Endothelial cell of umbilical vein (primary cell): Measurements from ENCODE around the gene NRP2. TPM values are rescaled to one million over a fixed set of nuclear protein-coding genes. Genes with fewer than 3 reads are reported as not detected.

ENCODE experiments used
- Bru-seq: library from RNA; stranded (reverse); fragments of 400-500 nt; gene quantifications from one replicate; lab custom pipeline; 2021; lab: Mats Ljungman, UMichigan
- BruChase-seq, 2 experiments: library from RNA; stranded (reverse); fragments of 400-500 nt; gene quantifications; one replicate each; lab custom pipeline; 2021; lab: Mats Ljungman, UMichigan
- BruUV-seq: library from RNA; stranded (reverse); fragments of 400-500 nt; replicated peaks from 2 replicates; lab custom pipeline; 2021; lab: Mats Ljungman, UMichigan
- CTCF ChIA-PET: fragments of 300-600, 350-600 bp; sonication (Branson Sonifier 250); formaldehyde crosslinking; loops from one replicate; lab custom pipeline; 2021; ENCODE audit warnings: antibody characterized with exemption, inconsistent platforms; lab: Charles Lee
- POLR2A ChIA-PET: fragments of 300-600, 350-600 bp; sonication (Branson Sonifier 250); formaldehyde crosslinking; loops from one replicate; lab custom pipeline; 2021; ENCODE audit warnings: antibody characterized with exemption, inconsistent platforms; lab: Charles Lee
- DNase-seq: peaks from one replicate; pipeline ENCODE4 v3.0.0-alpha.2; 2011; ENCODE audit warnings: low read depth, low spot score
- FAIRE-seq: peaks from 2 replicates; lab custom pipeline; 2011; peaks lifted over from hg19 to GRCh38; lab: Jason Lieb, UNC
- H2AFZ ChIP-seq: 2 replicates; pipeline ENCODE4 v1.6.0; 2012; ENCODE audit warnings: low read depth, low read length, control low read depth, inconsistent platforms
- H3K27ac ChIP-seq: 2 replicates; pipeline ENCODE4 v1.5.1; 2011; ENCODE audit warnings: low read depth, mild to moderate bottlenecking, control low read depth, low read length, moderate library complexity; ENCODE audit not compliant: insufficient read depth
- H3K27me3 ChIP-seq, 2 experiments: 2 replicates each; pipeline versions ENCODE4 v1.6.0 to v1.6.1; 2011; ENCODE audit warnings: low read length in 2 of 2, mixed read lengths in 1 of 2; ENCODE audit not compliant: control insufficient read depth in 2 of 2, insufficient read depth in 2 of 2
- H3K36me3 ChIP-seq, 2 experiments: 2 replicates in 1 of 2; 3 replicates in 1 of 2; pipeline ENCODE4 v1.5.1; 2011; ENCODE audit warnings: low read length in 2 of 2, mild to moderate bottlenecking in 1 of 2, moderate library complexity in 1 of 2; ENCODE audit not compliant: control insufficient read depth in 2 of 2, insufficient read depth in 2 of 2; ENCODE audit errors: extremely low read depth in 1 of 2
- H3K4me1 ChIP-seq: 3 replicates; pipeline ENCODE4 v1.5.1; 2011; ENCODE audit warnings: mild to moderate bottlenecking, low read length; ENCODE audit not compliant: control insufficient read depth, insufficient read depth; ENCODE audit errors: extremely low read depth
- H3K4me2 ChIP-seq: 2 replicates; pipeline ENCODE4 v1.6.1; 2011; ENCODE audit warnings: low read length, control low read depth, mixed read lengths; ENCODE audit not compliant: insufficient read depth
- H3K4me3 ChIP-seq, 3 experiments: fragments of 200-600 bp in 1 of 3; sonication (generic), shearing (Covaris generic) in 1 of 3; replicated peaks in 1 of 3; 2 replicates each; pipeline ENCODE4 v1.5.1; 2011 to 2016; ENCODE audit warnings: control low read depth in 3 of 3, low read length in 3 of 3, mild to moderate bottlenecking in 2 of 3, inconsistent platforms in 1 of 3, low read depth in 1 of 3, moderate library complexity in 1 of 3; ENCODE audit not compliant: insufficient read depth in 1 of 3
- H3K79me2 ChIP-seq: 2 replicates; pipeline ENCODE4 v1.6.0; 2012; ENCODE audit warnings: low read length, inconsistent platforms; ENCODE audit not compliant: control insufficient read depth, insufficient read depth
- H3K9ac ChIP-seq: replicated peaks from 2 replicates; pipeline ENCODE3; 2011; ENCODE audit warnings: low read length, control low read depth; ENCODE audit not compliant: insufficient read depth; ENCODE audit errors: extremely low read depth
- H3K9me1 ChIP-seq: replicated peaks from 3 replicates; pipeline ENCODE4 v1.6.0; 2011; ENCODE audit warnings: mild to moderate bottlenecking, low read length; ENCODE audit not compliant: control insufficient read depth, insufficient read depth; ENCODE audit errors: extremely low read depth
- H3K9me3 ChIP-seq: replicated peaks from 2 replicates; pipeline ENCODE4 v1.5.1; 2012; ENCODE audit warnings: low read length, inconsistent platforms; ENCODE audit not compliant: control insufficient read depth, insufficient read depth
- H4K20me1 ChIP-seq: replicated peaks from 2 replicates; pipeline ENCODE3; 2011; ENCODE audit warnings: mild to moderate bottlenecking, low read length; ENCODE audit not compliant: control insufficient read depth, insufficient read depth; ENCODE audit errors: extremely low read depth
- EZH2 ChIP-seq: IDR thresholded peaks from 2 replicates; pipeline ENCODE4 v1.6.1; 2012; ENCODE audit warnings: borderline replicate concordance, low read depth, mild to moderate bottlenecking, moderate library complexity, low read length, inconsistent platforms; ENCODE audit not compliant: severe bottlenecking
- GATA2 ChIP-seq: IDR thresholded peaks from 2 replicates; pipeline ENCODE4 v1.7.0; 2011; ENCODE audit warnings: low read depth, mild to moderate bottlenecking, moderate library complexity, mixed read lengths, low read length; ENCODE audit not compliant: insufficient read length, insufficient read depth
- JUN ChIP-seq: IDR thresholded peaks from 2 replicates; pipeline ENCODE4 v1.6.1; 2011; ENCODE audit warnings: borderline replicate concordance, low read depth; ENCODE audit not compliant: insufficient read length, insufficient read depth
- POLR2A ChIP-seq: IDR thresholded peaks from 2 replicates; pipeline ENCODE4 v1.6.1; 2012; ENCODE audit warnings: low read depth, mild to moderate bottlenecking, control low read depth, low read length
- POLR2AphosphoS5 ChIP-seq: IDR thresholded peaks from 2 replicates; pipeline ENCODE4 v1.6.1; 2012; ENCODE audit warnings: low read depth, mild to moderate bottlenecking, control low read depth, low read length, moderate library complexity; ENCODE audit not compliant: insufficient read depth
- dilution Hi-C: fragments of 300-500 bp; cut with MboI; formaldehyde crosslinking; loops from one replicate; pipeline ENCODE4 v1.15.0; 2019; ENCODE audit warnings: low sequenced_read_pairs; ENCODE audit not compliant: extremely low pct_ligation_motif_present
- intact Hi-C: fragments of 100-400 bp; cut with micrococcal nuclease; formaldehyde crosslinking; loops from one replicate; pipeline ENCODE4 v1.10.0; 2022
- long read RNA-seq: library from polyadenylated mRNA; stranded (forward); transcript quantifications from one replicate; pipeline ENCODE4 v2.0.0, GENCODE V29; 2021
- polyA minus RNA-seq, 3 experiments: library from RNA; depleted of rRNA, polyadenylated mRNA; stranded (reverse); fragments of >200 nt; gene quantifications; 1 replicate in 1 of 3; 2 replicates in 2 of 3; pipeline ENCODE4 v1.2.3, GENCODE V29; 2011
- polyA plus RNA-seq, 4 experiments: library from polyadenylated mRNA; depleted of rRNA in 3 of 4; stranded (reverse) in 3 of 4; unstranded in 1 of 4; fragments of >200 nt; gene quantifications; 2 replicates each; pipeline versions ENCODE4 v1.2.1 to v1.2.3, GENCODE V29; 2011 to 2012; ENCODE audit warnings: missing spikeins in 1 of 4
- total RNA-seq: library from RNA; stranded (reverse); gene quantifications from 2 replicates; pipeline ENCODE4 v1.2.3, GENCODE V29; 2021
- TF ChIP-seq, protein P1 (sequence below), 2 donors: IDR thresholded peaks; 1 replicate in 1 of 2; 2 replicates in 1 of 2; pipeline ENCODE4 v1.5.1; 2011; ENCODE audit warnings: low read length in 2 of 2, mild to moderate bottlenecking in 2 of 2, moderate library complexity in 2 of 2, control low read depth in 1 of 2, inconsistent platforms in 1 of 2, low read depth in 1 of 2; ENCODE audit not compliant: insufficient read depth in 1 of 2; ENCODE audit errors: extremely low read depth in 1 of 2
- TF ChIP-seq, protein P2 (sequence below): IDR thresholded peaks from 2 replicates; pipeline ENCODE4 v1.6.1; 2011; ENCODE audit not compliant: insufficient read depth, insufficient read length

The NRP2 gene, protein sequence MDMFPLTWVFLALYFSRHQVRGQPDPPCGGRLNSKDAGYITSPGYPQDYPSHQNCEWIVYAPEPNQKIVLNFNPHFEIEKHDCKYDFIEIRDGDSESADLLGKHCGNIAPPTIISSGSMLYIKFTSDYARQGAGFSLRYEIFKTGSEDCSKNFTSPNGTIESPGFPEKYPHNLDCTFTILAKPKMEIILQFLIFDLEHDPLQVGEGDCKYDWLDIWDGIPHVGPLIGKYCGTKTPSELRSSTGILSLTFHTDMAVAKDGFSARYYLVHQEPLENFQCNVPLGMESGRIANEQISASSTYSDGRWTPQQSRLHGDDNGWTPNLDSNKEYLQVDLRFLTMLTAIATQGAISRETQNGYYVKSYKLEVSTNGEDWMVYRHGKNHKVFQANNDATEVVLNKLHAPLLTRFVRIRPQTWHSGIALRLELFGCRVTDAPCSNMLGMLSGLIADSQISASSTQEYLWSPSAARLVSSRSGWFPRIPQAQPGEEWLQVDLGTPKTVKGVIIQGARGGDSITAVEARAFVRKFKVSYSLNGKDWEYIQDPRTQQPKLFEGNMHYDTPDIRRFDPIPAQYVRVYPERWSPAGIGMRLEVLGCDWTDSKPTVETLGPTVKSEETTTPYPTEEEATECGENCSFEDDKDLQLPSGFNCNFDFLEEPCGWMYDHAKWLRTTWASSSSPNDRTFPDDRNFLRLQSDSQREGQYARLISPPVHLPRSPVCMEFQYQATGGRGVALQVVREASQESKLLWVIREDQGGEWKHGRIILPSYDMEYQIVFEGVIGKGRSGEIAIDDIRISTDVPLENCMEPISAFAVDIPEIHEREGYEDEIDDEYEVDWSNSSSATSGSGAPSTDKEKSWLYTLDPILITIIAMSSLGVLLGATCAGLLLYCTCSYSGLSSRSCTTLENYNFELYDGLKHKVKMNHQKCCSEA
- 149 and 240 TPM in 2 replicates for total RNA-seq
- 138 and 160 TPM in 2 replicates for polyA plus RNA-seq
- 107 and 113 TPM in 2 replicates for polyA plus RNA-seq (2011; cell fraction: cytosol; rRNA removed)
- 198 and 227 TPM in 2 replicates for polyA plus RNA-seq (2011; cell fraction: nucleus; rRNA removed)
- polyA plus RNA-seq (2012), result 99.8 and 162 TPM in 2 replicates
- polyA minus RNA-seq, result 478 and 499 TPM in 2 replicates
- polyA minus RNA-seq (2011; cell fraction: cytosol; rRNA and poly(A)+ RNA removed), result 1.3 TPM
- polyA minus RNA-seq (2011; cell fraction: nucleus; rRNA and poly(A)+ RNA removed), result 330 and 370 TPM in 2 replicates
- Bru-seq, nascent RNA, result percentile 92 among the genes with signal in this experiment
- percentile 82 among the genes with signal in this experiment for BruChase-seq, experiment 1, labeled RNA remaining after a 6-hour chase
- percentile 69 among the genes with signal in this experiment for BruChase-seq, experiment 2, labeled RNA remaining after a 2-hour chase
- long read RNA-seq, full-length matches to known transcripts, result 39 of 103 reads
- long read RNA-seq, partial matches to known transcripts, result 22 of 103 reads
- long read RNA-seq, other reads (novel, unspliced or antisense), result 42 of 103 reads

DNA sequence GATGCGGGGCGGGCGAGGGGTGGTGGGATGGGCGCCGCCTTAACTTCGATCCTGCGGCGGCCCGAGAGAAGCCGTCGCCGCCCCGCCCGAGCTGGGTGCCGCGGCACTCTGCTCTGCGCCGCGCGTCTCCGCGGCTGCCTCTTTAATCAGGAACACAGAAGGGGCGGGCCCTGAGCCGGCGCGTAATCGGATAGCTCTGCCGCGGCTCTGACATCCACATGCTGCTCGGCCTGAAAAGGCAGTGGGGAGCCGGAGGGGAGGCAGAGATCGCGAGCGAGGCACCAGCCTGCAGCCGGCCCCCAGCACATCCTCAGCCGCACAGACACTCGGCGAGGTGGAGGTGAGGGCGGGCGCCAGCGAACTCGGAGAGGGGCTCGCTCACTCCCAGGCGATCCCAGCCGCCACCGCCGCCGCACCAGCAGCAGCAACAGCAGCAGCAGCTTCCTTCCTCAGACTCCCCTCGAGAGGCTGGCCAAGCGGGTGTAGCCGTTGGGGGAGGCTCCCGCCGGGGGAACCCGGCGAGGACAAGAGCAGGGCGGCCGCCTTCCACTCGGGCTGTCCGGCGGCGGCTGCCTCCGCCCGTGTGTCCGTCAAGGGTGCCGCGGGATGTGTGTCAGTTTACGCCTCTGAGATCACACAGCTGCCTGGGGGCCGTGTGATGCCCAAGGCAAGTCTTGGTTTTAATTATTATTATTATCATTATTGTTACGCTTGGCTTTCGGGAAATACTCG, at the start of gene NRP2:
Gene NRP2 (plus strand): TSS at position 263 of the 732 bp plus-strand sequence. CDS start 790 bp downstream, outside the sequence.
- no peaks in the 10 kb centered on the region for H4K20me1 ChIP-seq
- TF ChIP-seq, protein P1, sequence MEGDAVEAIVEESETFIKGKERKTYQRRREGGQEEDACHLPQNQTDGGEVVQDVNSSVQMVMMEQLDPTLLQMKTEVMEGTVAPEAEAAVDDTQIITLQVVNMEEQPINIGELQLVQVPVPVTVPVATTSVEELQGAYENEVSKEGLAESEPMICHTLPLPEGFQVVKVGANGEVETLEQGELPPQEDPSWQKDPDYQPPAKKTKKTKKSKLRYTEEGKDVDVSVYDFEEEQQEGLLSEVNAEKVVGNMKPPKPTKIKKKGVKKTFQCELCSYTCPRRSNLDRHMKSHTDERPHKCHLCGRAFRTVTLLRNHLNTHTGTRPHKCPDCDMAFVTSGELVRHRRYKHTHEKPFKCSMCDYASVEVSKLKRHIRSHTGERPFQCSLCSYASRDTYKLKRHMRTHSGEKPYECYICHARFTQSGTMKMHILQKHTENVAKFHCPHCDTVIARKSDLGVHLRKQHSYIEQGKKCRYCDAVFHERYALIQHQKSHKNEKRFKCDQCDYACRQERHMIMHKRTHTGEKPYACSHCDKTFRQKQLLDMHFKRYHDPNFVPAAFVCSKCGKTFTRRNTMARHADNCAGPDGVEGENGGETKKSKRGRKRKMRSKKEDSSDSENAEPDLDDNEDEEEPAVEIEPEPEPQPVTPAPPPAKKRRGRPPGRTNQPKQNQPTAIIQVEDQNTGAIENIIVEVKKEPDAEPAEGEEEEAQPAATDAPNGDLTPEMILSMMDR (IDR thresholded peaks at IDR 0.05; ENCODE audit: extremely low read depth in 1 of 2, insufficient read depth in 1 of 2, low read depth in 1 of 2, low read length in 2 of 2), result no peak
- TF ChIP-seq EZH2 (no peak), GATA2 (no peak), POLR2A (peak; percentile 97), JUN (no peak), POLR2AphosphoS5 (peak; percentile 91)
- TF ChIP-seq, protein P2, sequence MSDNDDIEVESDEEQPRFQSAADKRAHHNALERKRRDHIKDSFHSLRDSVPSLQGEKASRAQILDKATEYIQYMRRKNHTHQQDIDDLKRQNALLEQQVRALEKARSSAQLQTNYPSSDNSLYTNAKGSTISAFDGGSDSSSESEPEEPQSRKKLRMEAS, result peak; percentile 16
- peak within 1 kb of the TSS; percentile 97 for H3K4me2 ChIP-seq
- intact Hi-C loops, result loop anchor here (1.0 to 5.0 kb wide), 7 partner anchors 39 to 1568 kb away; no protein-coding TSS in a partner anchor
- dilution Hi-C loops, result no loop called here
- CTCF ChIA-PET, result interaction anchor here (0.7 to 4.1 kb wide), 23 partner anchors 12 to 1537 kb away, joined by 3 to 29 read pairs (median 4); no protein-coding TSS in a partner anchor
- no peaks in the 10 kb centered on the region for H3K9me1 ChIP-seq
- FAIRE-seq (peak; percentile 97), DNase-seq (peak; percentile 93)
- H3K27me3 ChIP-seq, result no peaks in the 10 kb centered on the region
- H3K4me3 ChIP-seq, result peak within 1 kb of the TSS; percentile 67 to 99 (median 96)
- no peaks in the 10 kb centered on the region for H3K9me3 ChIP-seq
- H3K79me2 ChIP-seq, result peaks cover 43% of the 10 kb centered on the region
- peaks cover 34% of the 10 kb centered on the region for H3K4me1 ChIP-seq
- peaks cover 0 to under 1% of the 10 kb centered on the region in 2 experiments for H3K36me3 ChIP-seq
- H2AFZ ChIP-seq, result peak within 1 kb of the TSS; percentile 85
- H3K27ac ChIP-seq, result peak within 1 kb of the TSS; percentile 73
- peak within 1 kb of the TSS; percentile 92 for H3K9ac ChIP-seq
- BruUV-seq, result no TSS peak
- POLR2A ChIA-PET, result interaction anchor here (0.6 to 2.4 kb wide), 26 partner anchors 12 to 1602 kb away, joined by 3 to 18 read pairs (median 3); partner anchors contain the start of gene PARD3B
